KMS-11 (cell line): ENCODE results near the gene FANCD2.
"Not testable (repeated sequence)": the region's sequence is repeated elsewhere in the genome, so short reads cannot be mapped to it uniquely, and the experiment has no call there.

Experiments
- H2AFZ ChIP-seq: fragments of 200-600 bp; sonication (generic); 2 replicates; pipeline ENCODE4 v1.6.1; 2016; ENCODE audit warnings: antibody characterized with exemption, mixed run types, low read depth
- H3K27ac ChIP-seq: fragments of 200-600 bp; sonication (generic); 2 replicates; pipeline ENCODE4 v1.6.1; 2016; ENCODE audit warnings: mild to moderate bottlenecking, mixed run types
- H3K27me3 ChIP-seq: fragments of 200-600 bp; sonication (generic); 2 replicates; pipeline ENCODE4 v1.6.1; 2017; ENCODE audit warnings: mild to moderate bottlenecking, low read depth, mixed run types, moderate library complexity; ENCODE audit not compliant: insufficient read depth
- H3K36me3 ChIP-seq: fragments of 200-600 bp; sonication (generic); 2 replicates; pipeline ENCODE4 v1.6.1; 2017; ENCODE audit warnings: mild to moderate bottlenecking, mixed run types; ENCODE audit not compliant: insufficient read depth
- H3K4me1 ChIP-seq: fragments of 200-600 bp; sonication (generic); 2 replicates; pipeline ENCODE4 v1.6.1; 2016; ENCODE audit warnings: mild to moderate bottlenecking, low read depth, mixed run types; ENCODE audit not compliant: poor library complexity, severe bottlenecking
- H3K4me2 ChIP-seq: fragments of 200-600 bp; sonication (generic); 2 replicates; pipeline ENCODE4 v1.7.0; 2016; ENCODE audit warnings: mild to moderate bottlenecking, mixed run types
- H3K4me3 ChIP-seq: fragments of 200-600 bp; sonication (generic); IDR thresholded peaks from 2 replicates; pipeline ENCODE4 v1.6.1; 2017; ENCODE audit warnings: low read depth, low read length, mixed read lengths; ENCODE audit not compliant: insufficient read depth
- H3K79me2 ChIP-seq: fragments of 200-600 bp; sonication (generic); 2 replicates; pipeline ENCODE4 v1.6.1; 2016; ENCODE audit warnings: low read depth, mixed run types; ENCODE audit not compliant: insufficient read depth
- H3K9ac ChIP-seq: fragments of 200-600 bp; sonication (generic); 2 replicates; pipeline ENCODE4 v1.6.1; 2016; ENCODE audit warnings: mild to moderate bottlenecking, mixed run types
- H4K20me1 ChIP-seq: fragments of 200-600 bp; sonication (generic); 2 replicates; pipeline ENCODE4 v1.6.1; 2016; ENCODE audit warnings: mild to moderate bottlenecking, mixed run types; ENCODE audit not compliant: insufficient read depth
- CTCF ChIP-seq: fragments of 200-600 bp; sonication (generic); conservative IDR thresholded peaks from 2 replicates; pipeline ENCODE4 v1.6.1; 2017; ENCODE audit warnings: low read depth, mild to moderate bottlenecking, antibody characterized with exemption, low read length, moderate library complexity, mixed read lengths

The FANCD2 gene

GRCh38 chr3:10023587-10024310, 2.5 kb upstream of the FANCD2 start:
- no peak overlapping the region for H3K4me2 ChIP-seq
- TF ChIP-seq CTCF: no peak

DNA sequence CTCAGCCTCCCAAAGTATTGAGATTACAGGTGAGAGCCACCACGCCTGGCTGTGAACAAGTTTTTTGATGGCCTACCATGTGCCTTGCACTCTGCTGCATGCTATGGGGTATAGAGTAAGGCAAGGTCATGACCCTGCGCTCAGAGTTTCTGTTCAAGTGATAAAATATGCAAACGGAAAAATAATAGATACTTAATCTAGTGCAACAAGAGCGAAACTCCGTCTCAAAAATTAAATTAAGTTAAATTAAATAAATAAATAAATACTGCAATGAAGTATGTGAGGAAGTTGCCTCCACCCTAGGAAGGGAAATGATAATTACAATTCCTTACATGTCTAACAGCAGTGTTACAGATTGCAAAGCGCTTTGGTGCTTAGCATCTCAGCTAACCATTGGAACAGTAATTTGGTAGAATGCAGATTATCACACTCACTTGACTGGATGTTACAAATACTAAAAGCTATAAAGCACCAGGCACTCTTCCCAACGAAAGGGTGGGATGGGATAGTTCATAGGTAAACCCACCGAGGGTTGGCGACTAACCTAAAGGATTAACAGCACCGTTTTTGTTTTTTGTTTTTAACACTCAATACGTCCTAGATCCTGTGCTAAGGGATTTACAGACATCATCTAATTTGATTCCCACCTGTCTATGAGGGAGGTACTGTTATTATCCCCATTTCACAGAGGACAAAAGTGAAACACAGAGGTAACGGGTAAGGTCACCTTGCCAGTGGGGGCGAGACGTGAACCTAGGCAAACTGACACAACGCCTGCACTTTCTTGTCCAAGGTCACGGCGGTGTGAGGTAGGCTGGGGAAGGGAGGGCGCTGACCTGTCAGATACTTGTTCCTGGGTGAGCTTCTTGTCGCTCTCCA, 793 bp upstream of the FANCD2 start:
- peak overlapping the region; percentile 98; the same call in 1 of the 2 replicates for H3K9ac ChIP-seq

More at GRCh38 chr3:10023587-10024310, 2.5 kb upstream of the FANCD2 start:
- Histone ChIP-seq H3K36me3 (no peaks in the 10 kb centered on the region), H3K4me3 (no peak overlapping the region), H3K4me1 (peaks cover 9% of the 10 kb centered on the region), H3K27me3 (no peaks in the 10 kb centered on the region), H3K27ac (no peak overlapping the region), H3K9ac (no peak overlapping the region), H4K20me1 (no peaks in the 10 kb centered on the region), H2AFZ (no peak overlapping the region), H3K79me2 (peaks cover 16% of the 10 kb centered on the region)

DNA sequence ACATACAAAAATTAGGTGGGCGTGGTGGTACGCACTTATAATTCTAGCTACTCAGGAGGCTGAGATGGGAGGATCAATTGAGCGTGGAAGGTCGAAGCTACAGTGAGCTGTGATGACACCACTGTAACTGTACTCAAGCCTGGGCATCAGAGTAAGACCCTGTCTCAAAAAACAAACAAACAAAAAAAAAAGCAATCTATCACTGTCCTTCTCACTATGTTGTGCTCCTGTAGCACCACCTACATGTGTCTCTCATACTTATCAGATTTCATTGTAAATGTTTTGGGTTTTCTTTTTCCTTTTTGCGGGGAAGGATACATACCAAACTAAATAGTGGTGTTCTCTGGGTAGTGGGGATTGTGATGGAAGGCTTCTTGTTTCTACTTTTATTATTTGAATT, 14.8 kb downstream of the FANCD2 start:
- Histone ChIP-seq H3K36me3 (no peaks in the 10 kb centered on the region), H2AFZ (no peak overlapping the region)

More for the DNA sequence above, 793 bp upstream of the FANCD2 start:
- H3K4me2 ChIP-seq: peak overlapping the region; percentile 84
- no peak for TF ChIP-seq CTCF
- H3K4me3 ChIP-seq: peak overlapping the region; percentile 72
- no peak overlapping the region; the same call in 1 of the 2 replicates for H3K27ac ChIP-seq
- H2AFZ ChIP-seq: peak overlapping the region; percentile 93; the same call in 1 of the 2 replicates
- no peaks in the 10 kb centered on the region for H3K27me3 ChIP-seq
- no peaks in the 10 kb centered on the region for H3K36me3 ChIP-seq
- H4K20me1 ChIP-seq: no peaks in the 10 kb centered on the region
- H3K4me1 ChIP-seq: peaks cover 9% of the 10 kb centered on the region
- peaks cover 16% of the 10 kb centered on the region for H3K79me2 ChIP-seq

GRCh38 chr3:10047876-10048275, 21.6 kb downstream of the FANCD2 start:
- H3K9ac ChIP-seq: no peak overlapping the region
- no peak overlapping the region for H3K4me3 ChIP-seq
- no peaks in the 10 kb centered on the region for H3K4me1 ChIP-seq
- no peak overlapping the region for H2AFZ ChIP-seq
- H3K4me2 ChIP-seq: no peak overlapping the region
- no peak overlapping the region for H3K27ac ChIP-seq
- no peaks in the 10 kb centered on the region for H3K79me2 ChIP-seq
- no peaks in the 10 kb centered on the region for H3K36me3 ChIP-seq
- H4K20me1 ChIP-seq: no peaks in the 10 kb centered on the region
- no peak for TF ChIP-seq CTCF
- no peaks in the 10 kb centered on the region for H3K27me3 ChIP-seq

More for the DNA sequence above, 14.8 kb downstream of the FANCD2 start:
- Histone ChIP-seq H3K27ac (no peak overlapping the region), H3K27me3 (no peaks in the 10 kb centered on the region), H3K79me2 (no peaks in the 10 kb centered on the region), H3K4me2 (no peak overlapping the region), H4K20me1 (no peaks in the 10 kb centered on the region), H3K4me1 (no peaks in the 10 kb centered on the region), H3K9ac (no peak overlapping the region), H3K4me3 (no peak overlapping the region)
- no peak for TF ChIP-seq CTCF

DNA sequence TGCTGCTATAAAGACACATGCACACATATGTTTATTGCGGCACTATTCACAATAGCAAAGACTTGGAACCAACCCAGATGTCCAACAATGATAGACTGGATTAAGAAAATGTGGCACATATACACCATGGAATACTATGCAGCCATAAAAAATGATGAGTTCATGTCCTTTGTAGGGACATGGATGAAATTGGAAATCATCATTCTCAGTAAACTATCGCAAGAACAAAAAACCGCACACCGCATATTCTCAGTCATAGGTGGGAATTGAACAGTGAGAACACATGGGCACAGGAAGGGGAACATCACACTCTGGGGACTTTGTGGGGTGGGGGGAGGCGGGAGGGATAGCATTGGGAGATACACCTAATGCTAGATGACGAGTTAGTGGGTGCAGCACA, 26.8 kb downstream of the FANCD2 start:
- not testable (repeated sequence) for H2AFZ ChIP-seq, H3K4me2 ChIP-seq, H3K27me3 ChIP-seq, H3K9ac ChIP-seq, H3K36me3 ChIP-seq, H3K4me3 ChIP-seq, H4K20me1 ChIP-seq, H3K27ac ChIP-seq, H3K79me2 ChIP-seq, H3K4me1 ChIP-seq
